ENCODE data around the gene UHRF1. TPM values are rescaled to one million over a fixed set of nuclear protein-coding genes. Genes with fewer than 3 reads are reported as not detected.
"Not testable (repeated sequence)": the region's sequence is repeated elsewhere in the genome, so short reads cannot be mapped to it uniquely, and the experiment has no call there.

UHRF1 gene
- polyA plus RNA-seq, 3 donors from 2014 or later: 0.91 to 5.1 TPM; not detected in 1

DNA sequence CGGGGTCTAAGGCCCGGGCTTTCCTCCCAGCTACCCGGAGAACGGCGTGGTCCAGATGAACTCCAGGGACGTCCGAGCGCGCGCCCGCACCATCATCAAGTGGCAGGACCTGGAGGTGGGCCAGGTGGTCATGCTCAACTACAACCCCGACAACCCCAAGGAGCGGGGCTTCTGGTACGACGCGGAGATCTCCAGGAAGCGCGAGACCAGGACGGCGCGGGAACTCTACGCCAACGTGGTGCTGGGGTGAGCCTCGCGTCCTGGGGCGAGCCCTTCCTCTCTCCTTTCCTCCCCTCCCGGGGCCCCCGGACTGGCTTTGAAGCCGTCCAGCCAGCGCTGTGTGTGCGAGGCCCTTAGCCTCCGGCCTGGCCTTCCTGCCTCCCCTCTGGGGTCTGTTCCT lies 23.4 kb downstream of the UHRF1 start:
- H3K27ac Mint-ChIP-seq: no peak overlapping the region
- H3K4me3 Mint-ChIP-seq: no peak overlapping the region
- H3K27me3 Mint-ChIP-seq (ENCODE audit: low read depth in 3 of 3): peaks cover 0 to 2% (median 2%) of the 10 kb centered on the region in 3 donors
- H3K9me3 Mint-ChIP-seq: no peaks in the 10 kb centered on the region
- no peaks in the 10 kb centered on the region for H3K4me1 Mint-ChIP-seq
- DNase-seq: no peak
- no peaks in the 10 kb centered on the region for H3K36me3 Mint-ChIP-seq

- Mint-ChIP-seq H3K4me3 (no peak overlapping the region), H3K27ac (no peak overlapping the region), H3K4me1 (no peaks in the 10 kb centered on the region), H3K9me3 (no peaks in the 10 kb centered on the region), H3K27me3 (ENCODE audit: low read depth in 3 of 3) (peaks cover 0 to 2% (median 2%) of the 10 kb centered on the region in 3 donors), H3K36me3 (no peaks in the 10 kb centered on the region)
- no peak for DNase-seq
Observed at GRCh38 chr19:4933528-4933927, 24.2 kb downstream of the UHRF1 start.

DNA sequence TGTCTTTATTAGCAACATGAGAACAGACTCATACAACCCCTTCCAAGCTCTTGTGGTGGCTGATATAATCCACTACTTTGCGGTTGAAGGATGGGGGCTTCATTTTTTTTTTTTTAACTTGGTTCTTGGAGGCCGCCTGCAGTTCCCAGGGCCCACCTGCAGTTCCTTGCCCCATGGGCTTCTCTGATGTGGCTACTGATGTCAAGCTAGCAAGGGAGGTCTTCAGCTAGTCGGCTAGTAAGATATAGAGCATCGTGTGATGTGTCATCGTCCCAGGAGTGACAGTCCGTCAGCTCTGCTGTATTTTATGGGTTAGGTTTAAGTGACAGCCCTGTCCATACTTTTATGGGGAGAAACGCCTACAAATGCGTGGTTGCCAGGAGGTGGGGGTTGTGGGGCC lies 26.1 kb downstream of the UHRF1 start:
- no peak for DNase-seq
- Mint-ChIP-seq H3K36me3 (no peaks in the 10 kb centered on the region), H3K4me3 (no peak overlapping the region), H3K27ac (no peak overlapping the region), H3K9me3 (no peaks in the 10 kb centered on the region), H3K27me3 (ENCODE audit: low read depth in 3 of 3) (peaks cover 0 to 2% (median 2%) of the 10 kb centered on the region in 3 donors), H3K4me1 (no peaks in the 10 kb centered on the region)

DNA sequence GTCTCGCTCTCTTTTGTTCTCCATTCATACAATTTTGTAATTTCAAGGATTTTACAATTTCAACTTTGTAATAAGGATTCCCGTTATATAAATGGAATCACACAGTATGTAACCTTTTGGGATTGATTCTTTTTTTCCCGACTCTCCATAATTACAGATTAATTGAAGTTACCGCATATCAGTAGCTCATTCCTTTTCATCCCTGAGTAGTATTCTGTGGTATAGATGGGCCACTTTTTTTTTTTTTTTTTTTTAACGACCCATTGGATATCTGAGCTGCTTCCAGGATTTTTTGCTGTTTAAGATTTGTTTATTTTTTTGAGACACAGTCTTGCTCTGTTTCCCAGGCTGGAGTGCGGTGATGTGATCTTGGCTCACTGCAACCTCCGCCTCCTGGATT lies 27.8 kb downstream of the UHRF1 start:
- H3K27me3 Mint-ChIP-seq (ENCODE audit: low read depth in 3 of 3): peaks cover 0 to 2% (median 2%) of the 10 kb centered on the region in 3 donors
- no peaks in the 10 kb centered on the region for H3K4me1 Mint-ChIP-seq
- DNase-seq: no peak
- H3K27ac Mint-ChIP-seq: no peak overlapping the region
- no peak overlapping the region for H3K4me3 Mint-ChIP-seq
- no peaks in the 10 kb centered on the region for H3K36me3 Mint-ChIP-seq
- no peaks in the 10 kb centered on the region for H3K9me3 Mint-ChIP-seq

- H3K36me3 Mint-ChIP-seq; H3K9me3 Mint-ChIP-seq; DNase-seq; H3K4me1 Mint-ChIP-seq; H3K27me3 Mint-ChIP-seq (ENCODE audit: low read depth in 3 of 3); H3K4me3 Mint-ChIP-seq: not testable (repeated sequence)
- H3K27ac Mint-ChIP-seq: peak overlapping the region in 2 of 6 donors; percentile 5 to 31
Observed at GRCh38 chr19:4938461-4938860, 29.2 kb downstream of the UHRF1 start.

GRCh38 chr19:4939466-4939865 lies 30.2 kb downstream of the UHRF1 start:
- Mint-ChIP-seq H3K27me3 (ENCODE audit: low read depth in 3 of 3) (peaks cover 0 to 2% (median 2%) of the 10 kb centered on the region in 3 donors), H3K4me1 (no peaks in the 10 kb centered on the region), H3K36me3 (no peaks in the 10 kb centered on the region), H3K27ac (no peak overlapping the region), H3K9me3 (no peaks in the 10 kb centered on the region), H3K4me3 (no peak overlapping the region)
- DNase-seq: no peak

DNA sequence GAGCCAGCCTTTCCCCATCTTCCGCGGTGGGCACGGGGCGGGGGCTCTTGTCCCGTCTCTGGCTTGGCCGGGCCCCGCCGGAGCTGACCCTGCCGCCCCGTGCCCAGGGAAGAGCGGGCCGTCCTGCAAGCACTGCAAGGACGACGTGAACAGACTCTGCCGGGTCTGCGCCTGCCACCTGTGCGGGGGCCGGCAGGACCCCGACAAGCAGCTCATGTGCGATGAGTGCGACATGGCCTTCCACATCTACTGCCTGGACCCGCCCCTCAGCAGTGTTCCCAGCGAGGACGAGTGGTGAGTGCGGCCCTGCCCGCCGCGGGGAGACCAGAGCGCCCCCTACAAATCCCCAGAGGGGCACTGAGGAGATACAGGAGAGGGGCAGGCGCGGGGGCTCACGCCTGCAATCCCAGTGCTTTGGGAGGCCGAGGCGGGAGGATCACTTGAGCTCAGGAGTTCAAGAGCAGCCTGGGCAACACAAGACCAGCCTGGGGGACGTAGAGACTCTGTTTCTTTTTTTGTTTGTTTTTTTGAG lies 32.4 kb downstream of the UHRF1 start:
- H3K27me3 Mint-ChIP-seq (ENCODE audit: low read depth in 3 of 3); H3K36me3 Mint-ChIP-seq; DNase-seq; H3K9me3 Mint-ChIP-seq; H3K4me3 Mint-ChIP-seq; H3K27ac Mint-ChIP-seq; H3K4me1 Mint-ChIP-seq: not testable (repeated sequence)

DNA sequence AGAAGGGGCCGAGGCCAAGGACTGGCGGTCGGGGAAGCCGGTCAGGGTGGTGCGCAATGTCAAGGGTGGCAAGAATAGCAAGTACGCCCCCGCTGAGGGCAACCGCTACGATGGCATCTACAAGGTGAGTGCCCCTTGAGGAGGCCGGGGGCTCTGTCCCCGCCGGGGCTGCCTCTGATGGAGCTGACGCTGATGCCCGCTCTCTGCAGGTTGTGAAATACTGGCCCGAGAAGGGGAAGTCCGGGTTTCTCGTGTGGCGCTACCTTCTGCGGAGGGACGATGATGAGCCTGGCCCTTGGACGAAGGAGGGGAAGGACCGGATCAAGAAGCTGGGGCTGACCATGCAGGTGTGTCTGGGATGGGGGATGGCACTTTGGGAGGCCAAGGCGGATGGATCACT lies 41.3 kb downstream of the UHRF1 start:
- H3K27me3 Mint-ChIP-seq (ENCODE audit: low read depth in 3 of 3); H3K9me3 Mint-ChIP-seq; H3K4me3 Mint-ChIP-seq; H3K36me3 Mint-ChIP-seq; H3K4me1 Mint-ChIP-seq; DNase-seq; H3K27ac Mint-ChIP-seq: not testable (repeated sequence)

GRCh38 chr19:4951656-4952055 lies 42.4 kb downstream of the UHRF1 start:
- H3K4me1 Mint-ChIP-seq: no peaks in the 10 kb centered on the region
- peaks cover 0 to 2% (median 0%) of the 10 kb centered on the region in 3 donors for H3K27me3 Mint-ChIP-seq (ENCODE audit: low read depth in 3 of 3)
- no peaks in the 10 kb centered on the region for H3K9me3 Mint-ChIP-seq
- no peak for DNase-seq
- H3K36me3 Mint-ChIP-seq: no peaks in the 10 kb centered on the region
- no peak overlapping the region for H3K4me3 Mint-ChIP-seq
- peak overlapping the region in 1 of 6 donors; percentile 22 for H3K27ac Mint-ChIP-seq

GRCh38 chr19:4952945-4953344 lies 43.6 kb downstream of the UHRF1 start:
- Mint-ChIP-seq H3K27me3 (ENCODE audit: low read depth in 3 of 3) (peaks cover 0 to 2% (median 0%) of the 10 kb centered on the region in 3 donors), H3K4me3 (no peak overlapping the region), H3K27ac (no peak overlapping the region), H3K9me3 (no peaks in the 10 kb centered on the region), H3K4me1 (no peaks in the 10 kb centered on the region), H3K36me3 (no peaks in the 10 kb centered on the region)
- DNase-seq: no peak

DNA sequence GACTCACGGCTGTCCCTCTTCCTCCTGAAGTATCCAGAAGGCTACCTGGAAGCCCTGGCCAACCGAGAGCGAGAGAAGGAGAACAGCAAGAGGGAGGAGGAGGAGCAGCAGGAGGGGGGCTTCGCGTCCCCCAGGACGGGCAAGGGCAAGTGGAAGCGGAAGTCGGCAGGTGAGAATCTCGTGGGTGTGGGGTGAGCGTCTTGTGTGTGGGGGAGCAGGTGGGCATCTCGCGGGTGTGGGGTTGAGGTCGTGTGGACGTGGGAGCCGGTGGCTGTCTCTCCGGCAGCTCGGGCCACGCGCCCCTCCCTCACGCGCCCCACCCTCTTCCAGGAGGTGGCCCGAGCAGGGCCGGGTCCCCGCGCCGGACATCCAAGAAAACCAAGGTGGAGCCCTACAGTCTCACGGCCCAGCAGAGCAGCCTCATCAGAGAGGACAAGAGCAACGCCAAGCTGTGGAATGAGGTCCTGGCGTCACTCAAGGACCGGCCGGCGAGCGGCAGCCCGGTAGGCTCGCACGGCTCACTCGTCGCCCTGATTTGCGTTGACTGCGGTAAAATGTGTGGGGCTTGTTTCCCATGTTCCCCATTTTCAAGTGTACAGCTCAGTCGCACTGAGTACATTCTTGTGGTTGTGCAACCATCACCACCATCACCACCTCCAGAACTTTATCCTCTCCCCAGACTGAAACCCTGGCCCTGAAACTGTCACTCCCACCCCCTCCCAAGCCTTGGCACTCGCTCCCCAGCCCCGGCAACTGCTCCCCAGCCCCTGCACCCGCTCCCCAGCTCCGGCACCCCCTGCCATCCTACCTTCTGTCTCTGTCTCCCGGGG lies 45.2 kb downstream of the UHRF1 start:
- H3K4me1 Mint-ChIP-seq, DNase-seq, H3K36me3 Mint-ChIP-seq: not testable (repeated sequence)

DNA sequence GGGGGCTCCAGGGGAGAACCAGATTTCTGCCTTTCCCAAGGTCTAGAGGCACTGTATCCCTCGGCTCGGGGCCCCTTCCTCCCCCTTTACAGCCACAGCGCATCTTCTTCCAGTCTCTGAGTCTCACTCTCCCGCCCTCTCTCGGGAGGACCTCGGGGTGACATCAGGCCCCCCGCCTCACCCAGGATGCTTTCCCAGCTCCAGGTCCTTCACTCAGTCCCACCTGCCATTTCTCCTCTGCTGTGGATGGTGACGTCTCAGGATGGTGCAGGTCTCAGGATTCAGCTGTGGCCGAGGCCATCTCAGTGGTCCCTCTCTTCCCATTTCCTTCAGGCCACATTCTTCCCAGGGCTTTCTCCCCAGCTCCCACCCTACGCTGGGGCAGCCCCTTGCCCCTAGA lies 46.0 kb downstream of the UHRF1 start:
- no peaks in the 10 kb centered on the region for H3K36me3 Mint-ChIP-seq
- no peaks in the 10 kb centered on the region for H3K4me1 Mint-ChIP-seq
- no peaks in the 10 kb centered on the region for H3K9me3 Mint-ChIP-seq
- H3K27me3 Mint-ChIP-seq (ENCODE audit: low read depth in 3 of 3): no peaks in the 10 kb centered on the region
- H3K27ac Mint-ChIP-seq: peak overlapping the region in 1 of 6 donors; percentile 67
- no peak overlapping the region for H3K4me3 Mint-ChIP-seq
- no peak for DNase-seq

More for the DNA sequence above, 45.2 kb downstream of the UHRF1 start:
- H3K27ac Mint-ChIP-seq; H3K9me3 Mint-ChIP-seq; H3K27me3 Mint-ChIP-seq (ENCODE audit: low read depth in 3 of 3); H3K4me3 Mint-ChIP-seq: not testable (repeated sequence)

DNA sequence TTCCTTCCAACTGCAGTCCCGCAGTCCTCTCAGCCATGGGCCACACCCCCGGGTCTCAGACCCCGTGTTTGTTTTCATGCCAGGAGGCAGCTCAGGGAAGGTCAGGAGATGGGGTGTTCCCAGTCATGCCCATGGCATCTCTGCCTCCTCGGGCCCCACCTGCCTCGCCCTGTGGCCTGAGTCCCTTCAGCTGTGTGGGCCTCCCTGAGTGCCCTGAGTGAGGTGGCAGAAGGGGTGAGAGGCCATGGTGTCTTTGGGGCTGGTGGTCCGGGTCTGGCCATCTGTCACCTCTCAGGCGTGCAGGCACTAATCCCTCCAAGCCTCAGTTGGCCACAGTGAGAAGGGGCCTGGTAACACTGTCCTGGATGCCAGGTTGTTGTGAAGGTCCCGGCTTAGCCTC lies 48.7 kb downstream of the UHRF1 start:
- no peaks in the 10 kb centered on the region for H3K4me1 Mint-ChIP-seq
- H3K9me3 Mint-ChIP-seq: no peaks in the 10 kb centered on the region
- H3K4me3 Mint-ChIP-seq: no peak overlapping the region
- H3K36me3 Mint-ChIP-seq: no peaks in the 10 kb centered on the region
- no peak overlapping the region for H3K27ac Mint-ChIP-seq
- no peaks in the 10 kb centered on the region for H3K27me3 Mint-ChIP-seq (ENCODE audit: low read depth in 3 of 3)
- no peak for DNase-seq

DNA sequence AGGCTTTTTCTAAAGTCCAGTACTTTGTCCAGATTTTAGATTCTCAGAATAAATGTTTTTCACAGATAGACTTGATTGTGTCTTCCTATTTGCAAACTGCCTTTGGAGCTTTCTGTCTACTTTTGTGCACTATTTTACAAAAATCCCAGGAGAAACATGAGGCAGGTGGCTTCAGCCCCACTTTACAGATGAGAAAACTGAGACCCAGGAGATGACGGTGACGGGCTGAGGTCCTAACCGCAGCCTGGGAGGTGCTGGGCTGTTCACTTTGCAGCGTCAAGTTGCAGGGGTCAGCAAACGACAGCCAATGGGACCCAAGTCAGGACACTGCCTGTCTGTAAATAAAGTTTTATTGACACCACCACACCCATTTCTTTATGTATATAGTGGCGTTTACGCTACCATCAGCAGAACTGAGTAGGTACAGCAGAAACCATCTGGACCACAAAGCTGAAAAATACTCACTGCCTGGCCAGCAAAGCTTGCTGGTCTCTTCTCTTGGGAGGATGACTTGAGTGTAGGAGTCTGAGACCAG lies 52.9 kb downstream of the UHRF1 start:
- peaks cover 0 to 2% of the 10 kb centered on the region in 2 donors for H3K4me1 Mint-ChIP-seq
- no peaks in the 10 kb centered on the region for H3K36me3 Mint-ChIP-seq
- H3K27ac Mint-ChIP-seq: no peak overlapping the region
- no peaks in the 10 kb centered on the region for H3K27me3 Mint-ChIP-seq (ENCODE audit: low read depth in 3 of 3)
- no peak for DNase-seq
- H3K9me3 Mint-ChIP-seq: no peaks in the 10 kb centered on the region
- no peak overlapping the region for H3K4me3 Mint-ChIP-seq
